ENCODE data around the gene MACROD2.

DNA sequence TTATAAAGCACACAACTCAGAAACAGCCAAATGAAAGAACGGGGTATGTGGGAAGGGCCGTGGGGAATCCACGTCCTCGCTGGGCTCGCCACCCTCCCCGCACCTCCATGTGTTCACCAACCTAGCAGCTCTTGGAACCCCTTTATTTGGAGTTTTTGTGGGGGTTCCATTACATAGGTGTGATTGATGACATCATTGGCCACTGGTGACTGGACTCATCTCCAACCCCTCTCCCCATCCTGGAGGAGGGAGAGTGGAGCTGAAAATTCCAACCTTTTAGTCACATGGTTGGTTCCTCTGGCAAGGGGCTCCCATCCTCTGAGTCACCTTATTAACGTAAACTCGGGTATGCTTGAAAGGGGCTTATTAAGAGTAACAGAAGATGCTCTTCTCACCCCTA, 934.1 kb downstream of the MACROD2 start:
- TF ChIP-seq, protein P1, sequence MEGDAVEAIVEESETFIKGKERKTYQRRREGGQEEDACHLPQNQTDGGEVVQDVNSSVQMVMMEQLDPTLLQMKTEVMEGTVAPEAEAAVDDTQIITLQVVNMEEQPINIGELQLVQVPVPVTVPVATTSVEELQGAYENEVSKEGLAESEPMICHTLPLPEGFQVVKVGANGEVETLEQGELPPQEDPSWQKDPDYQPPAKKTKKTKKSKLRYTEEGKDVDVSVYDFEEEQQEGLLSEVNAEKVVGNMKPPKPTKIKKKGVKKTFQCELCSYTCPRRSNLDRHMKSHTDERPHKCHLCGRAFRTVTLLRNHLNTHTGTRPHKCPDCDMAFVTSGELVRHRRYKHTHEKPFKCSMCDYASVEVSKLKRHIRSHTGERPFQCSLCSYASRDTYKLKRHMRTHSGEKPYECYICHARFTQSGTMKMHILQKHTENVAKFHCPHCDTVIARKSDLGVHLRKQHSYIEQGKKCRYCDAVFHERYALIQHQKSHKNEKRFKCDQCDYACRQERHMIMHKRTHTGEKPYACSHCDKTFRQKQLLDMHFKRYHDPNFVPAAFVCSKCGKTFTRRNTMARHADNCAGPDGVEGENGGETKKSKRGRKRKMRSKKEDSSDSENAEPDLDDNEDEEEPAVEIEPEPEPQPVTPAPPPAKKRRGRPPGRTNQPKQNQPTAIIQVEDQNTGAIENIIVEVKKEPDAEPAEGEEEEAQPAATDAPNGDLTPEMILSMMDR (IDR thresholded peaks at IDR 0.05), result no peak
- no peak for TF ChIP-seq POLR2A (IDR thresholded peaks at IDR 0.05)
